GM21423 (cell line): ENCODE results near the gene KLF3.
A peak's percentile ranks its signal among the peaks of the same experiment; 100 is the strongest.

Experiments
- ATAC-seq: cut with Tn5 transposase; IDR thresholded peaks from one replicate; pipeline ENCODE4 v1.9.1; 2021; ENCODE audit warnings: mild to moderate bottlenecking, moderate library complexity; ENCODE audit not compliant: unreplicated experiment

The KLF3 gene

GRCh38 chr4:38694330-38694729 is 30.3 kb downstream of the KLF3 start:
- ATAC-seq, result no peak

DNA sequence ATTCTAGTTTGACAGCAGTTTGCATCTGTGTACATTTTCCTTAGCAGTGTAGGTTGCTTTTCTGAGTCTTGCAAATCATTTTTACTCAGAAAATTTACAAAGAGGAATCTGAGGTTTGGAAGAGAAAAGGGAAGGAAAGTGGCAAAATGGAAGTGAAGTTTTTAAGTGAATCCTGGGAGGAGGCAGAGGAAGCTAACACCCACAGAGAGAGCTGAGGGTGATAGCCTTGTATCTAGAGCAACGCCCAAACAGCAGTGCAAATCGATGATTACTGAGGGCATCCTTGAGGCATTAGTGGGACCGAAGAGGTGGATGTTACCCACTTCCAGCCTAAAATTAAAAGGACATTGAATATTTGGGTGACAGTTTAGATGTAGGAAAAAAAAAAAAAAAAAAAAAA is 31.8 kb downstream of the KLF3 start:
- no peak for ATAC-seq

- no peak for ATAC-seq
Observed at GRCh38 chr4:38696697-38697096, 32.7 kb downstream of the KLF3 start.

GRCh38 chr4:38698176-38698575 is 34.2 kb downstream of the KLF3 start:
- ATAC-seq, result no peak

- ATAC-seq, result no peak
Observed at GRCh38 chr4:38699112-38699511, 35.1 kb downstream of the KLF3 start.

DNA sequence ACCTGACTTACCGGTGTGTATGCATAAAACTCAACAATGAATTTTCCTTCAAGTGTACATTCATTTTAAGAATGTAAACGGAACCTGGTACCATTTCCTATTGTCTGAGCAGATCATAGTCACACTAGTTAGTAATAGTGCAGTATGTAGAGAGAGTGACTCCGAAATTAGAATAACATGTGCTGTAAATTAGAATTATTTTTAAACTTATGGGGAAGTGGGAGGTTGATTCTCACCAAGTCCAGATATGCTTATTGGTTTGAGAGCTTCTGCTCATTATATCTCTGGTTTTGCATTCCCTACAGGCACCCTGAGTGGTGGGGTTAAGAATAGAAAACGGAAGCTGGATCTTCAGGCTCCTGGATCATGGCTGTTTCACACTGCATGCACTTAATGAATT is 39.6 kb downstream of the KLF3 start:
- no peak for ATAC-seq

DNA sequence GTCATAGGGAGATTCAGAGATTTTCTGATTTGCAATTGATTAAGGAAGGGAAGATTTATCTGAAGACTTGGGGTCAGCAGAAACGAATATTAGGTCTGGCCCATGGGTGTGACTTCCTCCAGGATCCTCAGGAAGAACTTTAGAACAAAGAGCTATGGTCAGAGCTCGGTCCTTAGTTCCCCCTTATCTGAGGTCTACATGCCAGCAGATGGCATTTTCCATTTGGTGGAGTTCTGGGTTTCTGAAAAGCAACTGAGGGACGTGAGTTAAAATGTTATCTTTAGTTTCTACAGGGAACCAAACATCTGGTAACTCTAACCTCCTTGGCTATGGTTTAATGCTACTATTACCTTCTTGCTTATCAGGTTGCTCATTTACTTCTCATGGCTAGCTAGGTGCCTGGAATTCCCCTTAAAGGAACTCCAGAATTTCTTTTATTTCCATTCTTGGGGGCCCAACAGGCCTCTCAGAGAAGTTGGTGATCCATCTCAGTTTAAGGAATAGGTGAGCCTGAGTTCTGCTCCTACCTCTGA is 40.7 kb downstream of the KLF3 start:
- no peak for ATAC-seq

- no peak for ATAC-seq
Observed at GRCh38 chr4:38706301-38706700, 42.3 kb downstream of the KLF3 start.

- ATAC-seq, result peak; percentile 56
Observed at GRCh38 chr4:38710053-38710452, 46.1 kb downstream of the KLF3 start.

DNA sequence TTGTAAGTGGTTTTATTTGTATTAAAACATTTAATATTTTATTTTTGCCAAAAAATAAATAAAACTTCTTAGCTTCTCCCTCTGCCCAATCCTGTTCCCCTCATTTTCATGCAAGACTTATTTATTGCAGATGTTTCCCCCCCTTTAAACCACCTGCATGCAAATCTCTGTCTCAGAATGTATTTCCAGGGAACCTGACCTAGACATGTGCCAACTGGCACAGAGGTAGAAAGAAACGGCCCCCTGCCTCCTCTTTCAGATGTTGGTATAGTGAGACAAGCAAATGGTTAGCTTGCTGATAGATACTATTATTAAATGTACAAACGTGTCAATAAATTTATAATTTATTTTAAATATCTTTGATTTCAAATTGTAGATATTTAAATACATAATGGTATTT is 47.1 kb downstream of the KLF3 start:
- ATAC-seq, result no peak

- no peak for ATAC-seq
Observed at GRCh38 chr4:38715050-38715449, 51.1 kb downstream of the KLF3 start.

- ATAC-seq, result no peak
Observed at GRCh38 chr4:38716256-38716655, 52.3 kb downstream of the KLF3 start.

DNA sequence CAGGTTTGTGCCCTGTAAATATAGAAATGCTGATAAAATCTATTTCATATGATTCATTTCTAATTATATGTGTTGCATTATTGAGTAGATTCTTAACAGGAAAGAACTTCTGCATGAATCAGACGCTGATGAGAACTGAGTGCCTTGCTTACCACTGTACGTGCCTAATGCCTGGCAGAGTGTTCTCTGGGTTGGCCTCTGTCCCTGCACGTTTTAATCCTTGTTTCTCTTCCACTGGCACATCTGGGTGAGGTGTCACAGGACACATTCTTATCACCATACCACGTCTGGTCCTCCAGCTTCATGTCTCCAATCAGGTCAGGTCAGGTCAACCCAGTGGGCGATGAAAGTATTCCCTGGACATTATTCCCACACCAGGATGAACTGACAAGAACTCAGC is 53.6 kb downstream of the KLF3 start:
- no peak for ATAC-seq

GRCh38 chr4:38723114-38723513 is 59.1 kb downstream of the KLF3 start:
- ATAC-seq, result no peak

- no peak for ATAC-seq
Observed at GRCh38 chr4:38723726-38724474, 59.9 kb downstream of the KLF3 start.

DNA sequence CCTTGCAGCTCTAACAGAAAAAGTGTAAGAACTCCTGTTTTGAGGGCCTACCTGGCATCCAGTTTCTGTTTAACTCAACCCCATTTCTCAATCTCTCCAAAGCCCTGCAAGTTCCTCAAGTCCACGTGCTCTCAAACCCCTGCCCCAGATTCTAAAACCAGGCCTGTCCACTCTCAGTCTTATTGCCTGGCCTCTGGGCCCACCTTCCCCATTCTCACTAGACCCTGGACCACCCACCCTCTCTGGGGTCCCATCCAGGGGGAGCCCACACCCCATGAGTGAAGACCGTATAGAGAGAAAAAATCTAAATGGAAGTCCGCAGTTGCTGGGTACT is 60.4 kb downstream of the KLF3 start:
- ATAC-seq, result no peak

DNA sequence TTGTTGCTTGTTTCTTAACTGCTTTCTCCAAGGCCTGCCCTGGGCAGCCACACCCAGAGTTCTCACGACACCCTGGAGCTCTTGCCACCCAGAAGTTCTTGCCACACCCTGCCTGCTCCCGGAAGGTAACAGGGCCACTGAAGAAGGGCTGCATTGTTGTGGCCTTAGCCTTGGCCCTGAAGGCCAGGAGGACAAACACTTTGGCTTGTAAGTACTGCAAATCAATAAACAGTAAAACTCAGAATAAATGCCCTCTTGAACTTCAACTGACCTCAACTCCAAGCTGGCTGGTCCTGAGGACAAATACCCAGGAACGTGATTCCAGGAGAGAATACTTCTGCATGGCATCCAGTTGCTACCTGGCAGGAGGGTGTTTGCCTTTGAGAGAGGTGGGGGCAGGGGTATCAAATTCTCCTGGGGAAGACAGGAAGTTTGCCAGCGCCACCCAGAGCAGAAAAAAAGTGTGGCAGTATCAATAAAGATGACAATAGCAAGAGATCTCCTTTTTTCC is 64.7 kb downstream of the KLF3 start:
- no peak for ATAC-seq

GRCh38 chr4:38730493-38730829 is 66.5 kb downstream of the KLF3 start:
- no peak for ATAC-seq

DNA sequence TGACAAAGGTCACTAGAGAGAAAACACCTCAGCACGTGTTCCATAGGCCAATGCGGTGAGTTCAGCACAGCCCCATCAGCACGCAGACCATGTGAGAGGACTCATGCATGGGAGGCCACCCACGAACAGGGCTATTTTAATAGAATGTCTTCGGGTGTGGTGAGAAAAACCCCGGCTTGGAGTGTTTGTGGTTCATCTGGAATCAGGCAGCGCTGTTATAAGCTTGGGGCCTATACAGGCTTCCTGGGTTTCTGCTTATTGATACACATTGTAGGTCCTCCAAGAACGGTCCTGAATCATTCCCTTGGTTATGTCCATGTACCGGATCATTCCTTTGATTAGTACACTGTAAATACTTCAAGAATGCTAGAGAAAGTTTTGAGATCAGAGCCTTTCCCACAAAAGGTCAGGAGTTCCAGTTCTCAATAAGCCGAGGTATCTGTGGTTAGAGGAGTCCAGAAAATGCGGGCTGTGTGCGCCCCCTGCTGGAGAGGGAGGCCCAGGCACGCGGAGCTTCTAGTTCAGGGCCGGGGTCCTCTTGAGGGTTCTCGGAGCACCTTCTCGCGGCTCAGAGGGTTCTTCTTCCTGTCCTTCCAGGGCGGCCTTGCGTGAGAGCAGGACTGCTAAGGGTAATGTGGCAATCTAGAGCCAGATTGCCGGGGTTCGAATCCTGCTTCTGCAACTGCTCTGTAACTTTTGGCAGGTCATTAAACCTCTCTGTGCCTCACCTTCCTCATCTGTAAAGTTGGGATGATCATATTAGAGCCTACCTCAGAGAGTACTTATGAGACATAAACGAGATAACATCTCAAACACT is 67.0 kb downstream of the KLF3 start:
- peak; percentile 86 for ATAC-seq

- ATAC-seq, result no peak
Observed at GRCh38 chr4:38733663-38734062, 69.7 kb downstream of the KLF3 start.

DNA sequence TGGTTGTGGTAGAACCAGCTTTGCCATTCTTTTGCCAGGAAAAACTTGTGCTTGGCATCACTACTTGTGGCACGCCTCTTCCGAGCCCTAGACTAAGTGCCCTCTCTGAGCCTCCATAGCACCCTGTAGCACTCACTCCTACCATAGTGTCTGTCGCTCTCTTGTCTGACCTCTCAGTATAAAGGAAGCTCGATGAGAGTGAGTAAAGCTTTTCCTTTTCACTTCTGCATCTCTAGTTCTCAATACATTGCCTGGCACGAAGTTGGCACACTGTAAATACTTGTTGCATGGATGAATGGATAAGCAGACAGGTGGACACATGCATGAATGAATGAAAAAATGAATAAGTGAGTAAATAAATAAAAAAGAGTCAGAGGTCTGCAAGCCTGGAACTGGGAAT is 70.4 kb downstream of the KLF3 start:
- ATAC-seq, result no peak

GRCh38 chr4:38734911-38735310 is 70.9 kb downstream of the KLF3 start:
- no peak for ATAC-seq
